HG03354 (cell line): ENCODE measurements around the gene CTSH.
A peak's percentile ranks its signal among the peaks of the same experiment; 100 is the strongest.
"Not testable (repeated sequence)": the region's sequence is repeated elsewhere in the genome, so short reads cannot be mapped to it uniquely, and the experiment has no call there.

Experiments
- ATAC-seq: cut with Tn5 transposase; IDR thresholded peaks from one replicate; pipeline ENCODE4 v1.9.1; 2021; ENCODE audit warnings: mild to moderate bottlenecking; ENCODE audit not compliant: unreplicated experiment, poor library complexity, severe bottlenecking

Gene CTSH

GRCh38 chr15:78904599-78905358 lies 40.1 kb downstream of the CTSH start:
- ATAC-seq = no peak

- not testable (repeated sequence) for ATAC-seq
Measured at GRCh38 chr15:78902281-78903032, 42.4 kb downstream of the CTSH start.

GRCh38 chr15:78900819-78901533 lies 43.9 kb downstream of the CTSH start:
- not testable (repeated sequence) for ATAC-seq

- ATAC-seq = no peak
Measured at GRCh38 chr15:78898540-78898939, 46.3 kb downstream of the CTSH start.

GRCh38 chr15:78895471-78895870 lies 49.4 kb downstream of the CTSH start:
- no peak for ATAC-seq

- ATAC-seq = no peak
Measured at GRCh38 chr15:78893538-78893937, 51.3 kb downstream of the CTSH start.

GRCh38 chr15:78889000-78889399 lies 55.8 kb downstream of the CTSH start:
- no peak for ATAC-seq

- no peak for ATAC-seq
Measured at GRCh38 chr15:78881681-78882080, 63.2 kb downstream of the CTSH start.

- ATAC-seq = no peak
Measured at GRCh38 chr15:78880813-78881212, 64.0 kb downstream of the CTSH start.

GRCh38 chr15:78880242-78880533 lies 64.7 kb downstream of the CTSH start:
- no peak for ATAC-seq

GRCh38 chr15:78879517-78880241 lies 65.2 kb downstream of the CTSH start:
- ATAC-seq = no peak

GRCh38 chr15:78878356-78878755 lies 66.5 kb downstream of the CTSH start:
- ATAC-seq = no peak

GRCh38 chr15:78876954-78877353 lies 67.9 kb downstream of the CTSH start:
- ATAC-seq = not testable (repeated sequence)

- no peak for ATAC-seq
Measured at GRCh38 chr15:78875107-78875914, 69.5 kb downstream of the CTSH start.

- no peak for ATAC-seq
Measured at GRCh38 chr15:78873793-78874765, 70.8 kb downstream of the CTSH start.

- ATAC-seq = peak; percentile 72
Measured at GRCh38 chr15:78872972-78873792, 71.7 kb downstream of the CTSH start.

- peak; percentile 83 for ATAC-seq
Measured at GRCh38 chr15:78872155-78872971, 72.5 kb downstream of the CTSH start, which contains the start of gene MORF4L1. TSS of gene MORF4L1 (plus strand) at chr15:78872890. CDS start at chr15:78873018, 128 bp downstream.
